T-helper 9 cell (primary cell): ENCODE data around the gene LRCOL1.

ENCODE experiments used
- DNase-seq: peaks from one replicate; pipeline ENCODE4 v3.0.0-alpha.2; 2020

The LRCOL1 gene

DNA sequence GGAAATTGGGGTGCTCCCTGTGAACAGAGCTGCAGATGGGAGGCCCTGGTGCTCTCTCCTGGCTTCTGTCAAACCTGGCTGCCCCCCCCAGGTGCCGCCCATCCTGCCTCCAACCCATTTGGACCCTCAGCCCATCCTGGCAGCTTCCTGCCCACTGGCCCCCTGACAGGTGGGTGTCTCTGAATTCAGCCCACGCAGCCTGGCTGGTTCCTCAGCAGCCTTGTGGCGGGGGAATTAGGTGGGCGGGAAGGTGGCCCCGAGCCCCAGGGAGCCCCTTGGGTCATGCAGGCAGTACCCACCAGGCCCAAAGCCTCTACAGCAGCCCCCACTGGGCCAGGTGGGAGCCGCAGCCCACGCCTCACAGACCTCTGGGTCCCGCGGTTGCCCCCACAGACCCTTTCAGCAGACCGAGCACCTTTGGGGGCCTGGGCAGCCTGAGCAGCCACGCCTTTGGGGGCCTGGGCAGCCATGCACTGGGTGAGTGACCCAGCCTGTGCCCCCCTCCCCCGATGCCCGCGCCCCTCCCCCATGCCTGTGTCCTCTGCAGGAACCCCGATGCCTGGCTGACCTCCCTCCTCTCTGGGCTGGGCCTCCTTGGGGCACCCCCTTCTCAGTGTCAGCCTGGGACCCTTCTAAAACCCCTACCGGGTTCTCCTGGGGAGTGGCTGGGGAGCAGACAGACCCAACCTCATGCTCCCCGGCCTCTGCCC lies 28.9 kb downstream of the LRCOL1 start:
- DNase-seq = no peak

GRCh38 chr12:132580701-132581292 lies 29.6 kb downstream of the LRCOL1 start:
- no peak for DNase-seq

- no peak for DNase-seq
Observed at GRCh38 chr12:132579744-132580143, 30.6 kb downstream of the LRCOL1 start.

- DNase-seq = no peak
Observed at GRCh38 chr12:132578826-132579225, 31.6 kb downstream of the LRCOL1 start.

GRCh38 chr12:132578118-132578517 lies 32.3 kb downstream of the LRCOL1 start:
- no peak for DNase-seq

GRCh38 chr12:132577191-132577920 lies 33.0 kb downstream of the LRCOL1 start:
- DNase-seq = no peak

DNA sequence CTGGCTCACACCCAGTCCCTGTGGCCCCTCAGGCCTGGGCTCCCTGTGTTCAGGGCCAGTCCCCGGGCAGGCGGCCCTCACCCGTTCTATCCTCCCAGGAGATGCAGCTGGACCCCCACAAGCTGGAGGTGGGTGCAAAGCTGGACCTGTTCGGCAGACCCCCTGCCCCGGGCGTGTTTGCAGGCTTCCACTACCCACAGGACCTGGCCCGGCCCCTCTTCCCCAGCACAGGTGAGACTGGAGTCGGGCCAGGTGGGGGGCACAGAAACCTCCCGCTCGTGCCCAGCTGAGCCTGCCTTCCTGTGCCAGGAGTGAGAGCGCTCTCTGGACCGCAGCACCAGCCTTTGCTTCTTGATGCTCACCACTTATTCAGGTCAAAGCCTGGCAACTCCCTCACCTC lies 33.7 kb downstream of the LRCOL1 start:
- DNase-seq = no peak

DNA sequence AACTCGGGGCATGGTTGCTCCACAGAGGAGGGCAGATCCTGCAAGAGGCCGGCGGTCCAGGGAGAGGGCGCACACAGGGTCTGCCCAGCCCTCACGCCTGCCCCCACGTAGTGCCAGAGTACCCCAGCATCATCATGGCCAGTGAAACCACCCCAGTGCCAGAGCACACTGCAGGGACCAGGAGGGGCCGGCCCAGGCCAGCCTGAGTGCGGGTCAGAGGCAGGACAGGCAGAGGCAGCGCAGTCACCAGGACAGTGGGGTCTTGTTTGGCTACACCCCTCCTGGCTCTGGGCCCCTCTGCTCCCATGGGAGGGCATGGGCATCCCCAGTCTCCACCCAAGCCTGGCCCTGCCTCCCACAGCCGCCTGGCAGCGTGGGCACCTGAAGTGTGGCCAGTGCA lies 34.7 kb downstream of the LRCOL1 start:
- no peak for DNase-seq

DNA sequence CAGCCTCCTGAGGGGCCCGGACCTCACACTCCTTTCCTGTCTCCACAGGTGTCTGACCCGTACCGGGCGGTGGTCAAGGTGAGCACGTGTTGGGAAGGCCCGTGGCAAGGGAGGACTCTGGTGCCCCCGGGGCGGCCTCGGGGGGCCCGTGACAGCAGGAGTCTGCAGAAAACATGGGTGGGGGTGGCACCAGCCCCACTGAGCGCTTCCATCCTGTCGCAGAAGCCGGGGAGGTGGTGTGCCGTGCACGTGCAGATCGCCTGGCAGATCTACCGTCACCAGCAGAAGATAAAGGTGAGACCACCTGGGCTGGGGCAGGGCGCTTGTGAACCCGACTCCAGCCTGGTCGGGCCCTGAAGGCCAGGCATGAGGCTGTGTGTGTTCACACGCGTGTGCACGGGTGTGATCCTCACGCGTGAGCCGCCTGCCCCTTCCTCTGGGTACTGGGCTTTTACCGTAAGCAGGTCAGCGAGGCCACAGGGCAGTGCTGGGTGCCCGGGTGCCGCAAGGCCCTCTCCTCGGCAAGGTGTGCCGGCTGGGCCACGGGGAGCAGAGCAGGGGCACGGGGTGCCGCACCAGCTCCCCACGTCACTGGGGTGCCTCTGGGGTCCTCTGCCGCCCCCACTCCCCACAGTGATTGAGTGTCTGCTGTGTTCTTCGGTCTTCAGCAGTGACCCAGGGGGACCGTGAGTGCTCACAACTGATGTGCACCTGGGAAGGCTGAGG lies 35.9 kb downstream of the LRCOL1 start:
- DNase-seq = no peak

- no peak for DNase-seq
Observed at GRCh38 chr12:132572801-132573760, 37.3 kb downstream of the LRCOL1 start.

- no peak for DNase-seq
Observed at GRCh38 chr12:132572106-132572505, 38.3 kb downstream of the LRCOL1 start.

DNA sequence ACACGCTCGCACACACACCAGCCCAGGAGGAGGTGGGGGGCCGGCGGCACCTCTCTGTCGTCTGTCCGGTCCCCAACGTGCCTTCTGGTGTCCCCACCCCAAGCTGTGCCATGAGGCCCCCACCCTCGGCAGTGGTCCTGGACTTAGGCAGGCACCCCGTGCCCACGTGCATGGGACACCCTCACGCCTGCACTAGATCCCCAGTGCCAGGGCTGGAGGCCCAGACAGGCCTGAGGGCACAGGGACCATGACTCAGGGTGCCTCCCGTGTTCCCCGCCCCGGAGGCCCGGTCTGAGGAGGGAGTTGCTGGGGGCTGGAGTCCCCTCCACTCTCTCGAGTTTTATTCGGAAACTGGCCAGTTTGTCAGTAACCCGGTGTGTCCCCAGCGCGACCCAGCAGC lies 38.8 kb downstream of the LRCOL1 start:
- DNase-seq = no peak

GRCh38 chr12:132571051-132571450 lies 39.3 kb downstream of the LRCOL1 start:
- DNase-seq = no peak

- DNase-seq = no peak
Observed at GRCh38 chr12:132570635-132571034, 39.7 kb downstream of the LRCOL1 start.

DNA sequence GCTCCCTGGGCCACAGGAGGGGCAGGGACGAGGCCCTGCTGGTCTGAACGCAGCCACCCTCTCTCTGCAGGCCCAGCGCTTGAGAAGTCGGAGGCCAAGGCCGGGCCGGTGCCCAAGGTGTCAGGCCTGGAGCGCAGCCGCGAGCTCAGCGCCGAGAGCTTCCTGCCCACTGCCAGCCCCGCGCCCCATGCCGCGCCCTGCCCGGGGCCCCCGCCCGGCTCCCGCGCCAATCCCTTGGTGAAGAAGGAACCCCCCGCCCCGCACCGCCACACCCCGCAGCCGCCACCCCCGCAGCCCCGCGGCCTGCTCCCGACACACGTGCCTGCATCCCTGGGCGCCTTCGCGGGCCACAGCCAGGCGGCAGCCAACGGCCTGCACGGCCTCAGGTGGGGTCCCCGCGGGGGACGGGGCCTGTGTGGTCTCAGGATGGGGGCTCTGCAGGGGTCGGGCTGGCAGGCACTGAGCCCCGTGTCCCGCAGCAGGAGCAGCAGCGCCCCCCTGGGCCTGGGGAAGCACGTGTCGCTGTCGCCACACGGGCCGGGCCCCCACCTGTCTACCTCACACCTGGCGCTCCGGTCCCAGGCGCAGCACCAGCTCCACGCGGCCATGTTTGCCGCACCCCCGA lies 40.4 kb downstream of the LRCOL1 start:
- no peak for DNase-seq

- no peak for DNase-seq
Observed at GRCh38 chr12:132568826-132569480, 41.4 kb downstream of the LRCOL1 start.

- no peak for DNase-seq
Observed at GRCh38 chr12:132568301-132568700, 42.1 kb downstream of the LRCOL1 start.

GRCh38 chr12:132566516-132567131 lies 43.8 kb downstream of the LRCOL1 start:
- DNase-seq = no peak

- DNase-seq = no peak
Observed at GRCh38 chr12:132565365-132565764, 45.0 kb downstream of the LRCOL1 start.

- DNase-seq = no peak
Observed at GRCh38 chr12:132563911-132564310, 46.5 kb downstream of the LRCOL1 start.
